Amygdala (tissue), 56 donors: ENCODE data around the gene LRRC74B.
"Not testable (repeated sequence)": the region's sequence is repeated elsewhere in the genome, so short reads cannot be mapped to it uniquely, and the experiment has no call there.

Experiments used
- DNase-seq, 56 donors: peaks; one replicate each; lab custom pipeline; 2025; lab: John Stamatoyannopoulos, UW

The LRRC74B gene

GRCh38 chr22:21030621-21031544 lies 14.9 kb upstream of the LRRC74B start:
- DNase-seq, result no peak

DNA sequence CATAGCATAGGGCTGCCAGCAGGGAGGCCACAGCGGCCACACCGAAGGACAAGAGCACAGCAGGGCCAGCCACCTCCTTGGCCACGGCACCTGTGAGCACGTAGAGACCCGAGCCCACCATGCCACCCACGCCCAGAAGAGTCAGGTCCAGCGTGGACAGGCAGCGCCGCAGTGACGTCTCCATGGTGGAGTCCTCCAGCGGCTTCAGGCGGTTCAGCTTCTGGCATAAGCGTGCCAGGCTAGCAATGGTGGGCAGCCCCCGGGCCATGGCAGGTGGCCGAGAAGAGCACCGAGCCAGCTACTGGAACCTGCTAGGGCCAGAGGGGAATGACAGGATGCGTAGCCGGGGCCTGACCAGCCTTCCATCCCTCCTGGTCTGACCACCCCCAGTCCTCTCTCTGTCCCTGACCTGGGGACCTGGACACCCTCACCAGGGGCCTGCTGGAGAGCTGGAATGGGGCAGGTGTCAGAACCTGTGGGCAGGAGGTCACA lies 14.2 kb upstream of the LRRC74B start:
- DNase-seq, result no peak

DNA sequence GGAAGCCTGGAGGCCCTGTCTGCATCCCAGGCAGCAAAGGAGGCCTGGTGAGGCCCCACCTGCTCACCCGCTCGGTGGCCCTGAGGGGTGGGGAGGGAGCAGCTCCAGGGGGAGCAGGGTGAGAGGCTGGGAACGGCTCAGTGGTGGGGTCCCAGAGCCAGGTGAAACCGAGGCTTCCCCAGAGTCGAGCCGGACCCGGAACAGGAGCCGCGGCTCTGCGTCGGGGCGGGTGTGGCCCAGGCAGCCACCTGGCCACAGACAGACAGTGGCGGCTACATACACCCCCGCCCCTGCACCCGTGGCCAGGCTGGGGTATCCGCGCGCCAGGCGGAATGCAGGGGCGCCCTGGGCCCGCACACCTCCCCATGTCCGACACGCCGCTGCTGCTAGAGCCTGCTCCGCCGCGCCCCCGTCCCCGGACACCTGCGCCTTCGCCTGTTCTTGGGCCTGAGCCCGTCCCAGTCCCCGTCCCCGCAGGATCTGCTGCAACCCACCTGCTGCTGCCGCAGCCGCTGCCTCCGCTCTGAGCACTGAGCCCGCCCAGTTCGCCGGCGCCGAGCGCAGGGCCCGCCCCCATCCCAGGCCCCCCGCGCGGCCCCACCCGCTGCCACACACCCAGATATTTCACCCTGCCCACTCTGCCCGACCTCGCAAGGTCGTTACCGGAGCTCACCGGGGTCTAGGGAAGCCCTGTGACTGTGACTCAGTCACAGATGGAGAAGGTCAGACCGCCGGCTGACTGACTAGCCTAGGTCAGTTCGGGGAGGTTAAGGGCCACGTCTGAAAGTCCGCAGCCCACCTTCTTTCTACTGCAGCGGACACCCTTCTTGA lies 13.5 kb upstream of the LRRC74B start, which contains the start of gene SLC7A4:
TSS of gene SLC7A4 (minus strand) at position 525 of the 831 bp plus-strand sequence. CDS start 749 bp downstream, outside the sequence.
- DNase-seq, result peak in 6 of 56 donors; percentile 6 to 38 (median 16)

- no peak for DNase-seq
Observed at GRCh38 chr22:21032868-21033688, 12.7 kb upstream of the LRRC74B start.

DNA sequence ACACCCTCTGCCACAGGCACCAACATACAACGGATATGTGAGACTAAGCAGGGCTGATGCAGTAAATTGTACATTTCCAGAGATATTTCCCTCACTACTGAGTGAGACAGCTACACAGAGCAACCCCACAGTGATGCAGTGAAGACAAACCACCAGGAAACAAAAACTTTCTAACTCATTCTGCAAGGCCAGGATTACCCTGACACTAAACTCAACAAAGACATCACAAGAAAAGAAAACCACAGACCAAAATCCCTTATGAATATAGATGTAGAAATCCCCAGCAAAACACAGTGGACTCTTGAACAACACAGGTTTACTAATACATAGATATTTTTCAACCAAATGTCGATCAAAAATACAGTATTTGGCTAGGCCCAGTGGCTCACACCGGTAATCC lies 11.9 kb upstream of the LRRC74B start:
- no peak for DNase-seq

DNA sequence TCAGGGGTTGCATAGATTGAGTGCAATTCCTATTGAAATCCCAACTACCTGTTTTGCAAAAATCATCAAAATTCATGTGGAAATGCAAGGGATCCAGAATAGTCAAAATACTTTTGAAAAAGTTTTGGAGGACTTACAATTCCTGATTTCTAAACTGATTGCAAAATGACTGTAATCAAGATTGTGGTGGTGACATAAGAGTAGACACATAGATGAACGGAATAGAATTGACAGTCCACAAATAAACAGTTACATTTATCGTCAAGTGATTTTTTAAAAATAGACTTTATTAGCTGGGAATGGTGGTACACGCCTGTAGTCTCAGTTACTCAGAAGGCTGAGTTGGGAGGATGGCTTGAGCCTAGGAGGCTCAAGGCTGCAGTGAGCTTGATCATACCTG lies 10.8 kb upstream of the LRRC74B start:
- no peak for DNase-seq

DNA sequence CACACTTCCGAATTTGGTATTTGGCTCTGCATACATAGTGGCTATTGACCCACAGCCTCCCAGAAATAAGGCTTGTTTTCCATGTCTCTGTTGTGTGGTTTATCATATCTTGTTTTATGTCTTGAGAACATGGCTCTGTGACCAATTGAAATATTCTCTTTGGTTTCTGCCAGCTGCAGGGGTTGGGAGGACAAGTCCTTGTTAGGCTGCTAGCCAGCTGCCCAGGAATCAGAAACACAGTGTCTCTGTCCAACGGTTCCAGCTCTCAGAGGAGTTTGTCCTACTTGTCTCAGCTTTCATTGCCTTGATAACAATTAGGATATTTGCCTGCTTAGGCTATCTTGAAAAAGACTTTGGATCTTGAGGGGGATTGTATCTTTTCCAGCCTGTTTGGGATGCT lies 7.3 kb upstream of the LRRC74B start:
- DNase-seq, result no peak

DNA sequence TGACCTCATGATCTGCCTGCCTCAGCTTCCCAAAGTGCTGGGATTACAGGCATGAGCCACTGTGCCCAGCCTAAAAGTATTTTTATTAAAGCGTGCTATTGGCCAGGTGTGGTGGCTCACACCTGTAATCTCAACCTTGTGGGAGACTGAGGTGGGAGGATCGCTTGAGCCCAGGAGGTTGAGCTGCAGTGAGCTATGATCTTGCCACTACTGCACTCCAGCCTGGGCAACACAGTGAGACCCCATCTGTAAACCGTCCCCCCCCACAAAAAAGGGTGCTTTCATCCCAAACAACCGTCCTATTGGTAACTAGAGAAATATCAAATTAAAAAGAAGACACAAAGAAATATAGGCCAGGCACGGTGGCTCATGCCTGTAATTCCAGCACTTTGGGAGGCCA lies 6.6 kb upstream of the LRRC74B start:
- DNase-seq, result not testable (repeated sequence)

DNA sequence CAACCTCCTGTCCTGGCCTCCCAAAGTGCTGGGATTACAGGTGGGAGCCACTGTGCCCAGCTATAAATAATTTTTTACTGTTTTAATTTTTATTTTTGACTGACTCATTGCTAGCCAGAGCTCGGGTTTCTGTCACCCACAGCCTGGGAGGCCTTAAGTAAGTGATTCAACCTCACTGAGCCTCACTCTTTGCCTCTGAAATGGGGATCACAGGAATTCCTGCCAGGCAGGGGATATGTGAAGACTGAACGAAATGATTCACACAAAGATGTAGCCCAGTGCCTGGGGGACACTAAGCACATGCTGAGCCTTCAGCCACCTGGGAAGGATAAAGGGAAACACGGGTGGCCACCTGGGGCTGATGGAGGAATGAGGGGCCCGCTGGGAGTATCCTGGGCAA lies 3.8 kb upstream of the LRRC74B start:
- DNase-seq, result no peak

DNA sequence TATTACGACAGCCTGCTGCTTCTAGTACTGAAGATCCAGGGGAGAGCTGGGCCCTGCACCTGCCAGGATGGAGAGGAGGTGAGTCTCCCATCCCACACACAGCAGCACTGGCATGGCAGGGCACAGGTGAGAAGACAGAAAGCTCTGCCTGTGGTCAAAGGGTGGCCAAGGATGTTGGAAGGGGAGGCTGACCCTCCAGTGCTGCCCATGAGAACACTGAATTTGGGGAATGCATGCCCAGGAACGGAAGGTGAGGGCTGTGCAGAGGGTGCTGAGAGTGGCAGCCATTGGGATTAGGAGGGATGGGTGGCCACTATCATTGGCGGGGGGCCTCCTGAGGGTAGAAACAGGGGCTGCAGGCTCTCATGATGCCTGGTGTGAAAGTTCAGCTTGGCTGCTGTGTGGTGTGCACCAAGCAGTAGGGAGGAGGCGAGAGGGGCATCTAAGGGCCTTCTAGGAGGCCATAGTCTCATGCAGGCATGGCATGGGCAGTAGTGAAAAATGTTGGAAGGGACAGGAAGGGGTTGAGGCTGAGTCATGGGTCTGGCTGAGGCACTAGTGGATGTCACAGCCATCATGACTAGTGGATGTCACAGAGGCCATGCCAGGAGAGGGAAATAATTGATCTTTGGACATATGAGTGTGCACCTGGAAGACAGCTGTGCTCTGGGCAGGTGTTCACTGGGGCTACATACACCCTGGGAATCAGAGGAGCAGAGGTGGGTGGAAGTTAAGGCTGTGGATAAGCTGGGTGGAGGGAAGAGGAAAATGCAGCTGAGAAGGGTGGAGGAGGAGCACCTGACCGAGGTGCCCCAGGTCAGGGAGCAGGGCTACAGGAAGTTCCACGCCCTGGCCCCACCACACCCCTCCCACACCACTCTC lies 2.5 kb upstream of the LRRC74B start:
- no peak for DNase-seq

DNA sequence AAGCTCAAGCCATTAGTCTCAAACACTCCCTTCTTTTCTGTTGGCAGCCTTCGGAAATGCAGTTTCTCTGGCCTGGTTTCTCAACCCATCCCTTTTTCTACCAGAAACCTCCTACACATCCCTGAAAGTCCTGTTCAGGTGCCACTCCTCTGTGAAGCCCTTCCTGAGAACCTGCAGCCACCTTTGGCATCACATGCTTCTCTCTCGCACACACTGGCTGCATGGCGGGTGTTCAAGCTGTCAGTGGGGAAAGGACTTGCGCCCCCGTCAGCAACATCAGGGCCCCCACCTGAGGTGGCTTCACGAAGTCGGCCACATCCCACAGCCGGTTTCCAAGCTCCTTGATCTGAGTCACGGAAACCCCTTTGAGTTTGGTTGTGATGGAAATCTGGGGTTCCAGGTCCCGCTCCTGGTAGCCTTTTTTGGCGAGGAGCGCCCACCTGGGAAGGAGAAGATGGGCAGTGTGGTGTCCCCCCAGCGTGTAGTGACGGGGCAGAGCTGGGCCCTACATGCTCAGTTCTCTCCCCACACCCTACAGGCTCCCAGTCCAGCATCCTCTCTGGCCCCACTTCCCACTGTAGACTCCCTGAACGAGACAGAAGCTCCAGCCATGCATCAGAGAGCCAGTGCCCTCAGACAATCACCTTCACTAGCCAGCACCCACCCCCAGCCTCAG lies 1.7 kb upstream of the LRRC74B start:
- DNase-seq, result no peak

DNA sequence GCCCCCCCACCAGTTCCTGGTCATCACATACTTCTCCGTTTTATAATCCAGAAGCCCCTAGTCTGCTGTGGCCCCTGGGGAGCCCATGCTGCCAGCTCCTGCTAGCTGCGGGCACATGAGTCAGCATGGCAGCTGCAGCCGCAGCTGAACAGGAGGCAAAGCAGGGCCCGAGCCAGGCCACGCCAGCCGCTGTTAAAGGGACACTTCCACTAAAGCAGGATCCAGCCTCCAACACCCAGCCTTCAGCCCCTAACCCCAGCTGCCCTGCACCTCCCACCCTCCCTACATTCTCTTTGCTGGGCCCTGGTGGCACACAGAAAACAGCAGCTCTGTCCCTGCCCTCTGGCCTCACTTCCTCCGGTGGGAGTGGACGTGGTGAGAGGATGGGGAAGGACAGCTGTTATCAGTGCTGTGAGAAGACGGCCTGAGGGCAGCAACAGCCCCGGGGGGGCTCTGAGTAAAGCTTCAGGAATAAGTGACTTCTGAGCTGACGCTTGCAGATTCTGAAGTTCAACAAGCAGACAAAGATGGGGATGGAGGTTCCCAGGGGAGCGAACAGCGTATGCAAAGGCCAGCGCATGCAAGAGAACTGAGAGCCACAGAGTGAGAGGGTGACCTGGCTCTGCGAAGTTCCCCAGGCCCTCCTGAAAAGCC lies 688 bp upstream of the LRRC74B start:
- DNase-seq, result peak in 6 of 56 donors; percentile 6 to 44 (median 24)

DNA sequence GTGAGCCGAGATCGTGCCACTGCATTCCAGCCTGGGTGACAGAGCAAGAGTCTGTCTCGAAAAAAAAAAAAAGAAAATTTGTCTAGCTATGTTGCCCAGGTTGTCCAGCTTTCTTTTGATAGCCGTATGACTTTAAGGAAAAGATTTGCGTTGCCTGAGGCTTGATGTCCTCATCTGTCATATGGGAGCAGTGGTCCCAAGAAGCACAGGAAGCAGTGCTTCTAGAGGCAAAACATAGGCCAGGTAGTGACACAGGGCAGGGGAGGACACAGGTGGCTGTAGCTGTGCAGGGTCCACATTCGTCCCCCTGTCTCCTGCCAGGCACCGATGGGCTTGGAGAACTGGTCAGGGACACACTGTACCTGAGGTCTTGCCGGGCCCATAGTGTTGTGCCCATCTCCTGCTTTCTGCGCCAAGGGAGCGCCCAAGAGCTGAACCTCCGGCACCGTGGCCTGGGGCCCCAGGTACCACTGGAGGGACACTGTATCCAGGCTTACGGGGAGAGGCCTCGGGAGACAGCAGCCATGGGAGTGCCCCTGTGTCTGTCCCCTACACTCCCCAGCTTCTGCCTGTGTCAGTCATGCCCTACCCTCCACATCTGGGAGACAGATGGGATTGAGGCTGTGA lies 1.4 kb downstream of the LRRC74B start:
- no peak for DNase-seq

- no peak for DNase-seq
Observed at GRCh38 chr22:21047730-21048129, 2.0 kb downstream of the LRRC74B start.

- DNase-seq, result not testable (repeated sequence)
Observed at GRCh38 chr22:21048448-21048847, 2.7 kb downstream of the LRRC74B start.

DNA sequence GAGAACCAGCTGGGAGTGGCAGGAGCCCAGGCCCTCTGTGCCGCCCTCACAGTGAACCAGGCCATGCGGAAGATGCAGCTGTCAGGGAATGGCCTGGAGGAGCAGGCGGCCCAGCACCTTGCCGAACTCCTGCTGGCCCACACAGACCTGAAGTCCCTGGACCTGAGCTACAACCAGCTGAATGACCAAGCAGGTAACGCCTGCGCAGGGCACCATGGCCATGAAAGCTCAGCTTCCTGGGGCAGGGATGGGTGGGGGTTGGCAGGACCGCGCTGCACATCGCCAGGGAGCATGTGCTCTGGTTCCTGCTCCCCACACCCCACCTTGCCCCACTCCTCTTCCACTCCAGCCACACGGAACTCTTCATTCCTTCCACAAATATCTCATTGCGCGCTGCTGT lies 3.2 kb downstream of the LRRC74B start:
- not testable (repeated sequence) for DNase-seq

- no peak for DNase-seq
Observed at GRCh38 chr22:21051145-21051830, 5.5 kb downstream of the LRRC74B start.
